Loucy (cell line): ENCODE measurements around the gene DBF4B.
A peak's percentile ranks its signal among the peaks of the same experiment; 100 is the strongest.
"Not testable (repeated sequence)": the region's sequence is repeated elsewhere in the genome, so short reads cannot be mapped to it uniquely, and the experiment has no call there.

Experiments used
- H2AFZ ChIP-seq: fragments of 200-600 bp; sonication (generic); 2 replicates; pipeline ENCODE4 v1.6.0; 2016; ENCODE audit warnings: antibody characterized with exemption, mild to moderate bottlenecking, low read length, moderate library complexity
- H3F3A ChIP-seq: fragments of 200-600 bp; 2 replicates; pipeline ENCODE4 v1.6.0; 2016; ENCODE audit warnings: antibody characterized with exemption, low read depth, mild to moderate bottlenecking
- H3K27me3 ChIP-seq: fragments of 200-600 bp; sonication (generic); 2 replicates; pipeline ENCODE4 v1.6.1; 2014; ENCODE audit warnings: low read length, mild to moderate bottlenecking; ENCODE audit not compliant: insufficient read depth, poor library complexity, severe bottlenecking
- H3K36me3 ChIP-seq: fragments of 200-600 bp; sonication (generic); 2 replicates; pipeline ENCODE4 v1.6.1; 2016; ENCODE audit warnings: low read length; ENCODE audit not compliant: insufficient read depth
- H3K4me1 ChIP-seq: fragments of 200-600 bp; sonication (generic); 2 replicates; pipeline ENCODE4 v1.5.1; 2014; ENCODE audit warnings: low read length, mild to moderate bottlenecking; ENCODE audit not compliant: insufficient read depth, poor library complexity, severe bottlenecking
- H3K4me2 ChIP-seq: fragments of 200-600 bp; sonication (generic); 2 replicates; pipeline ENCODE4 v1.6.0; 2014; ENCODE audit warnings: antibody characterized with exemption, low read length, low read depth, mild to moderate bottlenecking; ENCODE audit not compliant: poor library complexity, severe bottlenecking
- H3K4me3 ChIP-seq: fragments of 200-600 bp; sonication (generic); 2 replicates; pipeline ENCODE4 v1.5.1; 2014; ENCODE audit warnings: low read length, mild to moderate bottlenecking, mixed read lengths; ENCODE audit not compliant: poor library complexity, severe bottlenecking
- H3K79me2 ChIP-seq: fragments of 200-600 bp; sonication (generic); 2 replicates; pipeline ENCODE4 v1.6.1; 2014; ENCODE audit warnings: low read length; ENCODE audit not compliant: insufficient read depth
- H3K9ac ChIP-seq: fragments of 200-600 bp; sonication (generic); 2 replicates; pipeline ENCODE4 v1.6.0; 2014; ENCODE audit warnings: mild to moderate bottlenecking, low read depth, low read length, moderate library complexity; ENCODE audit not compliant: poor library complexity, severe bottlenecking
- H3K9me2 ChIP-seq: fragments of 200-600 bp; sonication (generic); replicated peaks from 2 replicates; pipeline ENCODE4 v1.6.1; 2016; ENCODE audit warnings: low read depth, low read length, mixed read lengths
- H3K9me3 ChIP-seq: fragments of 200-600 bp; sonication (generic); 2 replicates; pipeline ENCODE4 v1.6.1; 2014; ENCODE audit warnings: mild to moderate bottlenecking, antibody characterized with exemption, low read length, low read depth; ENCODE audit not compliant: insufficient read depth
- H4K20me1 ChIP-seq: fragments of 200-600 bp; sonication (generic); 2 replicates; pipeline ENCODE4 v1.6.0; 2014; ENCODE audit warnings: antibody characterized with exemption, low read length, mild to moderate bottlenecking; ENCODE audit not compliant: insufficient read depth, poor library complexity, severe bottlenecking
- EZH2phosphoT487 ChIP-seq: fragments of 200-600 bp; IDR thresholded peaks from 2 replicates; pipeline ENCODE4 v1.6.1; 2018; ENCODE audit warnings: antibody characterized with exemption, mild to moderate bottlenecking, moderate library complexity, borderline replicate concordance
- TF ChIP-seq, protein P1 (sequence below): fragments of 200-600 bp; sonication (generic); conservative IDR thresholded peaks from 2 replicates; pipeline ENCODE4 v1.5.1; 2014; ENCODE audit warnings: mild to moderate bottlenecking, antibody characterized with exemption, low read length

The DBF4B gene

DNA sequence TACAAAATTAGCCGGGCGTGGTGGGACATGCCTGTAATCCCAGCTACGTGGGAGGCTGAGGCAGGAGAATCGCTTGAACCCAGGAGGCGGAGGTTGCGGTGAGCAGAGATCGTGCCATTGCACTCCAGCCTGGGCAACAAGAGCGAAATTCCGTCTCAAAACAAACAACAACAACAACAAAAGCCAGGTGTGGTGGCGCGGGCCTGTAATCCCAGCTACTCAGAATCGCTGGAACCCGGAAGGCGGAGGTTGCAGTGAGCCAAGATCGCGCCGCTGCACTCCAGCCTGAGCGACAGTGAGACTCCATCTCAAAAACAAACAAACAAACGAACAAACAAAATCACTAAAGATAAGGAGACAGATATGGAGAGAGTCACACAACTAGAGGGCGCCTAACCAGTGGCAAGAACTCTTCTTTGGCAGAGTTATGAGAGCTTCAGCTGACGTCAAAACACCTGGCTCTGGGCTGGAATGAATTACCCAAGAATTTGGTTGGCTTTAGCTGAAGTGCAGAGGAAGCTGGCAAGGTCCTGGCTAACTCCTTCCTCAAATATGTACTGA, 17.6 kb upstream of the DBF4B start:
- H3K27me3 ChIP-seq, H3K9ac ChIP-seq, H3K4me2 ChIP-seq, H3K9me3 ChIP-seq, H4K20me1 ChIP-seq, H3K36me3 ChIP-seq, H2AFZ ChIP-seq, H3F3A ChIP-seq, H3K9me2 ChIP-seq: not testable (repeated sequence)
- TF ChIP-seq, protein P1, sequence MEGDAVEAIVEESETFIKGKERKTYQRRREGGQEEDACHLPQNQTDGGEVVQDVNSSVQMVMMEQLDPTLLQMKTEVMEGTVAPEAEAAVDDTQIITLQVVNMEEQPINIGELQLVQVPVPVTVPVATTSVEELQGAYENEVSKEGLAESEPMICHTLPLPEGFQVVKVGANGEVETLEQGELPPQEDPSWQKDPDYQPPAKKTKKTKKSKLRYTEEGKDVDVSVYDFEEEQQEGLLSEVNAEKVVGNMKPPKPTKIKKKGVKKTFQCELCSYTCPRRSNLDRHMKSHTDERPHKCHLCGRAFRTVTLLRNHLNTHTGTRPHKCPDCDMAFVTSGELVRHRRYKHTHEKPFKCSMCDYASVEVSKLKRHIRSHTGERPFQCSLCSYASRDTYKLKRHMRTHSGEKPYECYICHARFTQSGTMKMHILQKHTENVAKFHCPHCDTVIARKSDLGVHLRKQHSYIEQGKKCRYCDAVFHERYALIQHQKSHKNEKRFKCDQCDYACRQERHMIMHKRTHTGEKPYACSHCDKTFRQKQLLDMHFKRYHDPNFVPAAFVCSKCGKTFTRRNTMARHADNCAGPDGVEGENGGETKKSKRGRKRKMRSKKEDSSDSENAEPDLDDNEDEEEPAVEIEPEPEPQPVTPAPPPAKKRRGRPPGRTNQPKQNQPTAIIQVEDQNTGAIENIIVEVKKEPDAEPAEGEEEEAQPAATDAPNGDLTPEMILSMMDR = peak; percentile 52
- Histone ChIP-seq H3K4me1 (peaks cover 13% of the 10 kb centered on the region), H3K79me2 (peaks cover 33% of the 10 kb centered on the region), H3K4me3 (peak overlapping the region; percentile 82)

DNA sequence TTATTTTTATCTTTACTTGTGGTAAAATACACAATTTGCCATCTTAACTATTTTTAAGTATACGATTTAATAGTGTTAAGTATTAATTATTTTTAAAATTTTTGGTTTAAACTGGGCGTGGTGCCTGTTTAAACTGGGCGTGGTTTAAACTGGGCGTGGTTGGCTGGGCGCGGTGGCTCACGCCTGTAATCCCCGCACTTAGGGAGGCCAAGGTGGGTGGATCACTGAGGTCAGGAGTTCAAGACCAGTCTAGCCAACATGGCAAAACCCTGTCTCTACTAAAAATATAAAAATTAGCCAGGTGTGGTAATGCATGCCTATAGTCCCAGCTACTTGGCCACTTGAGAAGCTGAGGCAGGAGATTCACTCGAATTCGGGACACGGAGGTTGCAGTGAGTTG, 14.9 kb upstream of the DBF4B start:
- H3K27me3 ChIP-seq = no peaks in the 10 kb centered on the region
- no peaks in the 10 kb centered on the region for H3K9me2 ChIP-seq
- H4K20me1 ChIP-seq = no peaks in the 10 kb centered on the region
- H3K4me1 ChIP-seq = peaks cover 3% of the 10 kb centered on the region
- H3K4me2 ChIP-seq = no peak overlapping the region
- no peaks in the 10 kb centered on the region for H3K36me3 ChIP-seq
- H2AFZ ChIP-seq = no peak overlapping the region
- TF ChIP-seq EZH2phosphoT487 = no peak
- TF ChIP-seq, protein P1 = no peak
- H3K9ac ChIP-seq = no peak overlapping the region
- H3F3A ChIP-seq = no peaks in the 10 kb centered on the region
- H3K9me3 ChIP-seq = no peaks in the 10 kb centered on the region
- no peak overlapping the region for H3K4me3 ChIP-seq
- peaks cover 14% of the 10 kb centered on the region for H3K79me2 ChIP-seq

DNA sequence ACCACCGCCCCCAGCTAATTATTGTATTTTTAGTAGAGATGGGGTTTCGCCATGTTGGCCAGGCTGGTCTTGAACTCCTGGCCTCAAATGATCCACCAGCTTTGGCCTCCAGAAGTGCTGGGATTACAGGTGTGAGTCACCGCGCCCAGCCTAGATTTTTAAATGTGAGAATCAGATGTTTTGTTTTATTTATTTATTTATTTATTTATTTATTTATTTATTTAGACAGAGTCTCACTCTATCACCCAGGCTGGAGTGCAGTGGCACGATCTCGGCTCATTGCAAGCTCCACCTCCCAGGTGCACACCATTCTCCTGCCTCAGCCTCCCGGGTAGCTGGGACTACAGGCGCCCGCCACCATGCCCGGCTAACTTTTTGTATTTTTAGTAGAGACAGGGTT, 8.2 kb upstream of the DBF4B start:
- not testable (repeated sequence) for H3K4me2 ChIP-seq, H3K27me3 ChIP-seq, H3K79me2 ChIP-seq, H2AFZ ChIP-seq, H4K20me1 ChIP-seq, H3K4me1 ChIP-seq, H3K9me2 ChIP-seq, H3K4me3 ChIP-seq, H3K9me3 ChIP-seq, H3F3A ChIP-seq, H3K36me3 ChIP-seq, H3K9ac ChIP-seq

DNA sequence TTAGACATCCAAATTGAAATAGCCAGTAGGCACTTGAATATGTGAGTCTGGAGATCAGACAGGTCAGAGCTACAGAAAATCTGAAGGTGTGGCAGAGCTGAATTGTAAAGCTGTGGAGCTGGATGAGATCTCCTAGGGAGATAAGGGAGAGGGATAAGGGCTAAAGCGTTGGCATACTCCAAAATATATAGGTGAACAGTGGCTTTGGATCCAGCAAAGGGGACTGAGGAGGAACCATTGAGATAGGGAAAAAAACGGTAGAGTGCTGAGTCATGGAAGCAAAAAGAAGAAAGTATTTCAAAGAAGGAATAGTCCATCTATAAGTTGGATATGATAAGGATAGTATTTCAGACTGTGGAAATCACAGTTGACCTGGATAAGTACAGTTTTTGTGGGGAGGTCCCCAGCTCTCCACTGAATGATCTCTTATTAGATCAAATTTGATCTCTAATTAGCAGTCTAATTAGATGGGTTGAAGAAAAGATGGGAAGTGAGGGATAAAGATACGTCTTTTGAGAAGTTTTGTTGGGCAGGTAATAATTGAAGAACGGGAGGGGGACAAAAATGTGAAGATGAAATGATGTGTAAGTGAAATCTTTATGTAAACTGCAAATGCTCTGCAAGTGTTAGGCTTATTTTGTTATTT, 587 bp upstream of the DBF4B start:
- Histone ChIP-seq H4K20me1 (peaks cover 4% of the 10 kb centered on the region), H3K36me3 (no peaks in the 10 kb centered on the region), H3K79me2 (peaks cover 22% of the 10 kb centered on the region), H3K4me1 (peaks cover 17% of the 10 kb centered on the region), H3K4me3 (peak overlapping the region; percentile 79), H3K9me2 (no peaks in the 10 kb centered on the region), H3K9ac (peak overlapping the region; percentile 97), H3K27me3 (peaks cover 6% of the 10 kb centered on the region), H3F3A (no peaks in the 10 kb centered on the region), H2AFZ (peak overlapping the region; percentile 90), H3K4me2 (peak overlapping the region; percentile 71), H3K9me3 (no peaks in the 10 kb centered on the region)
- TF ChIP-seq, protein P1 = no peak
